Activated T-cell treated with anti-CD3 and anti-CD28 coated beads for 48 hours (primary cell): ENCODE measurements around the gene ADAMTSL1.

Source experiments
- DNase-seq: peaks from one replicate; pipeline ENCODE4 v3.0.0-alpha.2; 2020; ENCODE audit warnings: low read depth

Gene ADAMTSL1

DNA sequence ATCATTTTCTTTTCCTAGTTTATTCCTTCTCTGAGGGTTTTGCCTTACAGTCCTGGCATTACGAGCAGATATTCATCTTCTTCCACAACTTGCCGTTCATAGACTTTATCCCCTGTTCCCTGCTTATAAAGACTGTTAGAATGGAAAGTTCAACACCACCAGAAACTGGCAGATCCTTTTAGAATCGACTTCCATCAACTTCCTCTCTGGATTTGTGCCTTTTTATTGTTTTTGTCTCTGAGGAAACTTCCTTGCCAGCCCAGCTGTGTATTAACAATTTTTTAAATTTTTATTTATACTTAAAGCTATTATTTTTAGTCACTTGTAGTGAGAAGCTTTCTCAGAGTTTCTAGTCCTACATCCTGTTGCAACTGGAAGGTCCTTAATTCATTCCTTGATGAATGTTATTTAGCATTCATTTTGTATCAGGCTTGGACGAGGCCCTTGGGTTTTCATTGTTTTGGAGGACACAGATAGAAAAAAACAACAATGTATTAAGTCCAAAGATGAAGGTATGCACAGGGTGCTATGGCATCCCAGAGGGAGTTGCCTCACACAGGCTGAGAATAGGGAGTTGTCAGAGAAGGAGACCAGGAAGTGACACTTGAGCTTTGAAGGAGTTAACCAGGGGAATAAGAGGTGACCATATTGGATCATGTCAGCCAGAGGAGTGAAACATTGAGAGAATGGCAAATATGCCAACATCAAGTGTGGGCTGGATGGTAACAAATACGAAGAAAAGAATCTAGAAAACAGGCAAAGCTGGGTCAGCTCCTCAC lies 81.3 kb downstream of the ADAMTSL1 start:
- DNase-seq: no peak

DNA sequence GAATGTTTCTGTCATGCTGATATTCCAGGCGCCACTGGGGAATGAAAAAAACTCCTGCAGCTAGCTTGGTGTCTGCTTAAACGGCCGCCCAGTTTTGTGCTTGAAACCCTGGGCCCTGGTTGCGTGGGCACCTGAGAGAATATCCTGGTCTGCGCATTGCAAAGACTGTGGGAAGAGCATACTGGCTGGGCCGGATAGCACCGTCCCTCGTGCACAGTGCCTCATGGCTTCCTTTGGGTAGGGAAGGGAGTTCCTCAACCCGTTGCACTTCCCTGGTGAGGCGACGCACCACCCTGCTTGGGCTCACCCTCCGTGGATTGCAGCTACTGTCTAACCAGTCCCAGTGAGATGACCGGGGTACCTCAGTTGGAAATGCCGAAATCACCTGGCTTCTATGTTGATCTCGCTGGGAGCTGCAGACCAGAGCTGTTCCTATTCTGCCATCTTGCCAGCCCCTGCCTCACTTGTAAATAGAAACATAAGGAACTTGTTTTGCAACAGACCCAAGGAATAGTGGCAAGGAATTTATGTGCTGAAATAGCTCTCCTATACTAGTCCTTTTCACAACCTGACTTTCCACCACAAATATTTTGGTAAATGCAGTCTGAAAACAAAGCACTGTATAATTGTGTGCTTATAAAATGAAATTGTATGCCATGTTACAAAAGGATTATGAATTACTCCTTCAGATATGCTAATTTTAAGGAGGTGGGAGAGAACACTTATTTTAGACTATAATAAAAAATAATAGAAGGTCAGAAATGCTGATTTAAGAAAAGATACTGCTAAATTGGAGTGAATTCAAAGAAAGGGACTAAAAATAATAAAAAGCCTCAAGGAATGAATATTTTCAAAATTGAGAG lies 90.3 kb downstream of the ADAMTSL1 start:
- no peak for DNase-seq

DNA sequence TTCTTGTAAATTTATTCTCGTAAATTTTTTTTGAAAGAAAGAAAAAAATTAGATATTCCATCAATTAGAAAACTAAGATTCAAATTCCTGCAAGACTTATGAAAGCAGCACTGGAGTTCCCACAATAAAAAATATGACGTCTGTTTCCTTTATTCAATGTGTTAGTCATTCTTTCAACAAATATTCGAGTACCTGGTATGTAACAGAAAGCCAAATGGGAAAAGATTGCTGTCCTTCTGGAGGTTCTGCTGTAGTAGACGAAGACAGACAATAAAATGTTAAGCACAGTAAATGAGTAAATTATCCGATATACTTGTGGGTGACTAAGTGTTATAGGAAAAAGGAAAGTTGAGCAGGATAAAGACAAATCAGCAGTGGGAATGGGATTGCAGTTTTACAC lies 92.2 kb downstream of the ADAMTSL1 start:
- DNase-seq: no peak

DNA sequence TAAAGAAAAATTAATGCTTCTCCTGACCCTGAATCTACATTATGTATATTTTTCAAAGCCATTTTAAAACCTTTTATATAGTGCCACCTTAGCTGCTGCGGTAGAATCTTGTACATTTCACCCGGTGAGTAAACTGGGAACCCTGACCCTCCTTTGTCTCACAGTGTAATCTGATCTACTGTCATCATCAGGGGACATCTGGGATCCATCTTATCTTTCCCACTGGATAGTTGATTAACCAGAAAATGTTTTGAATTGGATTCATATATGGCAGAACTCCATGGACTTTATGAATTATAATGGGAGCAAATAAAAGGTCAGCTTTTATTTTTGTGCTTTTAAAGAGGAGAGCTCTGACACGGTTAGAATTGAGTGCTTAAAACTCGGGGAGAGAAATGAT lies 95.0 kb downstream of the ADAMTSL1 start:
- no peak for DNase-seq

DNA sequence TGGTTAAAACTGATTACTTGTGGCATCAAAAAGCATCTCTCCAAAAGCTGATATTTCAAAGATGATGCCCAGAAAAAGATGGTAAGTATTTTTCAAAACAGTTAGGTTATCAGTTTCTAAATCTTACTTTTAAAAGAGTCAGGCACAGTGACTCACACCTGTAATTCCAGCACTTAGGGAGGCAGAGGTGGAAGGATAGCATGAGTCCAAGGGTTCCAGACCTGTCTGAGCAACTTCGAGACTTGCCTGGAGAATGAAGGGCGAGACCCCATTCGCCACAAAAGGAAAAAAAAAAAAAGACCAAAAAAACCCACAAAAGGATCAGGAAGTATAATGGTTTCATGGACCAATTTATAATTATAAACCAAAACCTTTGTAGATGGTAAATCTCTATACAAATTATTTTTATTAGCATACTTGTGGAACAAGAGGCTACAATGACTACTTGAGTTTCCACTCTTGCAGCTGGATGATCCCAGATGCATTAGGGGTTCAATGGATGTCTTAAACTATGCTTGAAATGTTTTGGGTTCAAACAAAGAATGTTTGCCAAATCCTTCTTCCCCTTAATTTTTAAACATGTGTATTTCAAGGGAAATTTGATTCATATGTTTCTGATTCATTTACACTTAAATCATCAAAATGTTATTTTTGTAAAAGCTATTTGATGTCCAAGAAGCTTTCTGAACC lies 96.1 kb downstream of the ADAMTSL1 start:
- DNase-seq: no peak

DNA sequence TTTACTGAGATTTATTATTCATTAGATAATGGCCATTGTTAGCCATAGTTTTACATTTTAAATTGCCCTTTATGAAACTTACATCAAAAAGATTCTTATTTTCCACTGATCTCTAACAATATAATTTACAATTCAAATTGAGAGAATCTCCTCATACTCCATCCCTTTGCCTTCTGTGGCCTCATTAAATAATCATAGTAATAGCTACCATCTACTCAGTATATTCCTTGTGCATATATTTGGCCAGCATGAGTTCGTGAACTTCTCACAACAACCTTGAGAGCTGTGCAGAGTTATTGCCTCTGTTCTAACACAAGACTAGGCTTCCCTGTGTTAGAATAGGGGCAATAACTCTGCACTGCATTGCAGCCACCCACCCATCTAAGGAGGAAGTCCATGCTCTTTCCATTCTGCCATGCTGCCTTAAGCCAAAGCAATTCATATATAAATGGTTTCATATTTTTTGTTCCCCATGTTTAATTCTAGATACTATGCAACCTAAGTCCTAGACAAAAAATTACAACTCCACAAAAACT lies 99.1 kb downstream of the ADAMTSL1 start:
- no peak for DNase-seq

DNA sequence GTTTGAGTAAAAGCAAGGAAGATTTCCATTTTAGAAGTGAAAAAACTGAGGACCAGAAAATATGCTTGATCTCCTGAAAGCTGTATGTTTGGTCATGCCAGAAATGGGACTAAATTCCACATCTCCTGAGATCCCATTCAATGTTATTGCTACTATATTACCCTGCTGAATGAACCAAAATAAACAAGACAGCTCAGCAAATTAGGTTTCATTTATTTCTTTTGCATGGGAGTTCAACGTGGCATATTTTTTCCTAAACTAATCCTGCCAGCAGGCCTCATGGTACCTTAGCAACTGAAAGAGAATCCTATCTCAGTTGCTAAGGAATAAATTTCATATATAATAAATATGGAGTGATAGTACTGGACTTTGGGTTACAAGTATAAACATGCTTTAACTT lies 101.7 kb downstream of the ADAMTSL1 start:
- DNase-seq: no peak

DNA sequence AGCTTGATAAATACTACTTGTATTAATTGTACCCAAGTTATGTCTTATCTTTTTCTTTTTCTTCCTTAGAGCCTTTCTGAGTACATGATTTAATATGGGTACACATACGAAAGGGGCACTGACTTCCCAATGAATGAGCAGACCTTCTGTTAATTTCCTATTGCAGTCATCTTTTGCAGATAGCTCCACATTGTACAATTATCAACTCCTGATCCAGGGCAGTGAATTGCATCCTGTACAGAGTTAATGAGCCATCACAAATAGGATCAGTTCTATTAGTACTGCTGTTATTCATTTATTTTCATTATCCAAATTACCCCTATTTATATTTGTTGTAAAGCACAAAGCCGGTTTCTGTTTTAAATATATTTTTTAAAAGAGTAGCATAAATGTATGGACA lies 105.6 kb downstream of the ADAMTSL1 start:
- no peak for DNase-seq

DNA sequence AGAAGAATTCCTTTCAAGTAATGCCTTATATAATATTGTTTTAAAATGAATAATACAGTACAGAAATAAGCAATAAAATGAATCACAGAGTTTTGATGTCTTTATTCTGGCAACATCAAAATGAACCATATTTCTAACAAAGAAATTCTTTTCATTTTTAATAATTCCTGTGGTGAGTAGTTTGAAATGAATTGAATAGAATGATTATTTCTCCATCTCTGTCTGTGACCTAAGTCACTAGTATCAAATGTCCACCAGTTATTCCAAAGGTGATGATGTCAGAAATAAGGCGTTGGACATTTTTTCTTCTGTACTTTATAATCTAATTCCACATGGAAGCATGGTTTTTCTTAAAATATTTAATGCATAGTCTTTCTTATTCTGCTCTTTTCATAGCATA lies 106.2 kb downstream of the ADAMTSL1 start:
- no peak for DNase-seq

DNA sequence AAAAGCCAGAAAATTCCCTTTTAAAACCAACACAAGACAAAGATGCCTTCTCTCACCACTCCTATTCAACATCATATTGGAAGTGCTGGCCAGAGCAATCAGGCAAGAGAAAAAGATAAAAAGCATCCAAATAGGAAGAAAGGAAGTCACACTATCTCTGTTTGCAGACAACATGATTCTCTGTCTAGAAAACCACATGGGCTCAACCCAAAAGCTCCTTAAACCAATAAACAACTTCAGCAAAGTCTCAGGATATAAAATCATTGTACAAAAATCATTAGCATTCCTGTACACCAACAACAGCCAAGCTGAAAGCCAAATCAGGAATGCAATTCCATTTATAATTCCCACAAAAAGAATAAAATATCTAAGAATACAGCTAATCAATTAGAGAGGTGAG lies 112.0 kb downstream of the ADAMTSL1 start:
- DNase-seq: no peak

DNA sequence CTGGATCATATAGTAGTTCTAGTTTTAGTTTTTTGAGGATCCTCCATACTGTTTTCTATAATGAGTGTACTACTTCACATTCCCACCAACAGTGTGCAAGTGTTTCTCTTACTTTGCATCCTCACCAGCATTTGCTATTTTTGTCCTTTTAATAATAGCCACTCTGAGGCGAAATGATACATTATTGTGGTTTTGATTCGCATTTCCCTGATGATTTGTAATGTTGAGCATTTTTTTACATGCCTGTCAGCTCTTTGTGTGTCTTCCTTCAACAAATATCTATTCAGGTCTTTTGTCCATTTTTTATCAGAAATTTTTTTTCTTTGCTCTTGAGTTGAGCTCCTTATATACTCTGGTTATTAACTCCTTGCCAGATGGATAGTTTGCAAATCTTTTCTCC lies 114.0 kb downstream of the ADAMTSL1 start:
- no peak for DNase-seq

DNA sequence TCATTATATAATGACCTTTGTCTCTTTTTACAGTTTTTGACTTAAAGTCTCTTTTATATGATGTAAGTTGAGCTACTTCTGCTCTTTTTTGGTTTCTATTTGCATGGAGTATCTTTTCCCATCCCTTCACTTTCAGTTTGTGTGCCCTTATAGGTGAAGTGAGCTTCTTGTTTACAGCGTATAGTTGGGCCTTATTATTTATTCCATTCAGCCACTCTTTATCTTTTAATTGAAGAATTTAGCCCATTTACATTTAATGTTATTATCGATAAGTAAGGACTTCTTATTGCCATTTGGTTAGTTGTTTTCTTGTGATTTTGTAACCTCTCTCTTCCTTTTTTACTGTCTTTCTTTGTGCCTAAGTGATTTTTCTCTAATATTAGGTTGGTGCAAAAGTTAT lies 117.3 kb downstream of the ADAMTSL1 start:
- DNase-seq: no peak

DNA sequence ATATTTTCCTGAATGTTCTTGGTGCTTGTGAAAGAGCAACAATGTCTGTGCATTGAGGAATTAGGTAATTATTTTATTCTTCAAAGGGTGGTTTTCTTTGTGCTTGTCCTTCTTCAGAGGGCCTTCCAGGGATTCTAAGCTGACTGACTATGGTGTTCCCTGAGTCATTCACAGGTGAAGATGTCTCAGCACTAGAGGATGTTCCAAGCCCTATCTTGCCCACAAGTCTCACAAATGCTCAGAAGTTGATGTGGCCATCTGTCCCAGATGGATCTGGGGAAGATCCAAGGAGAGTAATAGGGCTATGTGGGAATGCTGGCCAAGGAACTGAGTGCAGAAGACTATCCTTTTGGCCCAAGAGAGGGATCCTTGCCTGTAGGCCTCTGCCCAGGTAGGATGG lies 120.9 kb downstream of the ADAMTSL1 start:
- no peak for DNase-seq

DNA sequence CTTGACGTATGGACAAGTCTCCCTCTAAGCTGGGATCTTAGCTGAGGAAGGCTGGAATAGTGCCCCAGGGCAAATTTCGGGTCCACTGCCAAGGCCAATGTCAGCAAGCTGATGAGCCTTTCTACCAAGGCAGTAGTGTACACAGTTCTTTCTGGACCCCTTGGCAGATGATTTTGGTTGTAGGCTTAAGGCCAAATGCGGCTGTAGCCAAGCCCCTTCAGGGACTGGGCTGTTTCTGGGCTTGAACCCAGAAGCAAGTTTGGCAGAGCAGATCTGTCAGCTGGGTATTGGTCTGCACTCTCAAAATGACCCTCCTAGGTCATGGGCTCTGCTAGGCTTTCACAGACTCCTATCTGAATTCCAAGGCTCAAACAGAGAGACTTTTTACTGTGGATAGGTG lies 121.6 kb downstream of the ADAMTSL1 start:
- no peak for DNase-seq

DNA sequence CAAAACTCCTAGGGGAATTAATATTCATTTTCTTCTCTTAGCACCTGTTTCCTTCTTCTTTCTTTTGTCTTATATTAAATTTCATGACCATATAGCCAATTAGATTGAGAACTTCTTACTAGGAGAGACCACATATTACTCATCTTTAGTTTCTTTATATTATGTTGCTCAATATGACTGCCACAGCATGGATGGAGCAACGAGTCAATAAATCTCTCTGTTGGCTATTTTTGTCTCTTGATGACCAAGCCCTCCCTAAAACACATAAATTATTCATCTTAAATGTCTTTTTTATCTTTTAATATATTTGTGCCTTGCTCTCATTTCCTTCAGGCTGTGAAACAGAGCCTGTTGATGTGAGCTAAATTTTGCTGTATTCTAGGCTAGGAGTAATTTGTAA lies 123.0 kb downstream of the ADAMTSL1 start:
- DNase-seq: no peak

DNA sequence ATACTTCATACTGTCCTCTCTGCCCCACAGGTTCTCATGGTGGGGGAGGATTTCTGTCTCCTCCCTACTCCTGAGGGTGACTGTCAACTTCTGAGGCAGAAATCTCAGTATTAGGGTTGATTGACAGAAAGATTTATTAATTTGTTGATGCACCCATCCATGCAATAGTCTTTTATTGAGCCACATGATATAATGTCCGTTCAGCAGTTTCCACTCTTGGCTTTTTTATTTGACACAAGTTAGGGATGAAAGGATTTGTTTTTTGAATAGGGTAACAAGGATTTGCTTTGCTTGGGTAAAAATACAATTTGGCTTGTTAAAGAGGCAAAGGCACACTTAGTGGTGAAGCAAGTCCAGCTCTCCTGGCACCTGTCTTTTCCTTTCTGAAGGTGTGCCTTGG lies 125.0 kb downstream of the ADAMTSL1 start:
- DNase-seq: no peak

DNA sequence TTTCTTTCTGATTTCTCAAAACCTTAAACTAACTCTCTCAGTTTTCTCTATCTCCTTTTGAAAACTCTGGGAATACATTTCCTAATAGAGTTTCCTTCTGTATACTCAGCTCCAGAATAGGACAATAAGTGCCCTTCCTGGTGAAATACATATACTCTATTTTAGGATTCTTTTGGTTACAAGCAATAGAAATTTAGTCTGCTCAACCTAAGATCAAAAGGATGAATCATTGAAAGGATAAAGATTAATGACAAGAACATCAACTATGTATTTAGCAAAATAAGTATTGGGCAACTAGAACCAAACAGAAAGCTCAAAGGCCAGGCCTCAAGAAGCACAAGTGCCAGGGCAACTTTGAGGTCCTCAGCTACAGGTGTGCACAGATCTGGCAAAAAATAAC lies 127.1 kb downstream of the ADAMTSL1 start:
- no peak for DNase-seq

DNA sequence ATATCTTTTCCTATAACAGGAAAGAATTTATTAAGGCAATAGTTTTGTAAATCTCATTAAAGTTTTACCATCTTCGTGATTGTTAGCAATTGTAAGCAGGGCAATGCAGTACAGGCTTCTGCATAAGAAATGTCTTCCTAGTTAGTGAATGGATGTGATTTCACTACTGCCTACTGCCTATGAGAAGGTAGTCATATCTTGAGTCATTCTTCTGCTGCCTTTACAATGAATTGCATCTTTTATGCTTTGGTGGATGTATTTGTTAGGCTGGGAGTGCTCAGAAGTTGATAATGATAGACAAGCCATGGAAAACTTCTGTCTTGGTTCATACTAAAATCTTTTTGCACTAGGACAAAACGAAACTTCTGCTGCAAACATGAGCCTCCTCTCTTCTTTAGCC lies 128.0 kb downstream of the ADAMTSL1 start:
- no peak for DNase-seq

DNA sequence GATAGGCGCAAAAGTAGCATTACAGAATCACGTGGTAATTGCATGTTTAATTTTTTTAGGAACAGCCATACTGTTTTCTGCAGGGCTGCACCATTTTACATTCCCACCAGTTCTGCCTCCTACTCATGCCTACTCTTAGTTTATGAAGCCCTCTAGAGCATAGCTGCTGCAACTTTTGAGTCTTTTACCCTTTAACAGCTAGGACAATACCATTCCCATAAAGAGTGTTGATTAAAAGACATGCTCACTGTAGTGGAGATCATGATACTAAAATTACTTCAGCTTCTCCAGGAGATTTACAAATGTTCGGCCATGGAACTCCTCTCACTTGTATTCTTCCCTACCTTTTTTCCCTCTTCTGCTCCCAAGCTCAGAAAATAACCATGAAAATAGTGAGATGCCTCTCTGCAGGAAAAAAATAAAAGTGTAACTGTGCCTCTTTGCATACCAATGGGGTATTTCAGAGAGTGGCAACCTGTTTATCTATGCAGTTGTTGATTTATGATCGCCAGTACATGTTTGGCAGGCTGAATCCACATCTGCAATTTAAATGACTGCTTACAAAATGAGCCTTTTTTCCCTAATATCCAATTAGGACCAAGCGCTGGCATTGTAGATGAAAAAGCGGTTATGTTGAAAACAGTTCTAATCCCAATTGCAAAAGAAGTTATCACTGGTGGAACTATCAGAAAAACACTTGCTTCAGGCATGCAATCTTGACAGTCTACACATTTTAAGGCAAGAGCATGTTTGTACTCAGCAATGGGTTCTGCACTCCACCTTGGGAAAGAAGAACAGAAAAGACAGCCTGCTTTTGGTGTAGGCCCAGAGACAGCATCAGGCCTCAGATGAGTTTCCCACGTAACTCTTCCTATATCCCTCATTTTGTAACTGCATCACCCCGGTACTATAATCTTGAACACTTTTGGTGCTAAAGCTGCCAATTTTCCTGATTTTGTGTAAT lies 131.1 kb downstream of the ADAMTSL1 start:
- no peak for DNase-seq

DNA sequence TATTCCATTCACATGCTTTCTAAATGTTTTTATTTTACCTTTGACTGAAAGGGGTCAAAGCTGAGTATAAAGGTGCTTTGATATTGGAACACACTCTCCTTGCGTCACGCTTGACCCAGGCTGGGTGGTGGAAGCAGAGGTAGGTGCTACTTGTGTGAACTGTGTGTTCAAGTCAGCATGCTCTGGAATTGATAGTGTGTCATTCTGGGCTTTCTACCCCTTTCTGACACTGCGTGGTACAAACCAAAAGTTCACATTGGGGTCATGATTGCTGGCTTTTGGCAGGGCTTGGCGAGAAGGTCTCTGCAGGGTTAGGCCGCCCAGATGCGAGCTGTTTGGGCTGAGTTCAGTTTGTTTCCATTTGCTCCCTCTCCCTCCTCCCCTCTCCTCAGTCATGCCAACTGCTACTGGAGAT lies 131.8 kb downstream of the ADAMTSL1 start:
- DNase-seq: no peak

DNA sequence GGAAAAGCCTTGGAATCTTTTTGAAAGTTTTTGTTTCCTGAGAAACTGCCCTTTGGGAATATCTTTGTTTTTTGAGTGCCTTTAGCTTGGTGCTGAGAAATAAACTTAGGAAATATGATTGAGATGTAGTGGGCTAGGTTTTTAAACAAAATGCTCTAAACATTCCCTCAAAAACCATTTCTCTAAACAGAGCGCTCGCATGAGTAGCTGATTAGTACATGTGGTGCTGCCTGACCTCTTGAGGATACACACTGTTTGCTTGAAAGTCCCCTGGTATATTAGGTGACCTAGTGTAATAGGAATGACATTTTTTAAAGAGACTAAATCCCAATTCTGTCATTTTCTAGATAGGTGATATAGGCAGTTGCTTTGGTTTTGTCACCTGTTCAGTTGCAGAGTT lies 132.3 kb downstream of the ADAMTSL1 start:
- no peak for DNase-seq
